ENCODE results near the gene ADRA2B.

GRCh38 chr2:96108151-96108540, 8.2 kb downstream of the ADRA2B start:
- TF ChIP-seq, protein P1, sequence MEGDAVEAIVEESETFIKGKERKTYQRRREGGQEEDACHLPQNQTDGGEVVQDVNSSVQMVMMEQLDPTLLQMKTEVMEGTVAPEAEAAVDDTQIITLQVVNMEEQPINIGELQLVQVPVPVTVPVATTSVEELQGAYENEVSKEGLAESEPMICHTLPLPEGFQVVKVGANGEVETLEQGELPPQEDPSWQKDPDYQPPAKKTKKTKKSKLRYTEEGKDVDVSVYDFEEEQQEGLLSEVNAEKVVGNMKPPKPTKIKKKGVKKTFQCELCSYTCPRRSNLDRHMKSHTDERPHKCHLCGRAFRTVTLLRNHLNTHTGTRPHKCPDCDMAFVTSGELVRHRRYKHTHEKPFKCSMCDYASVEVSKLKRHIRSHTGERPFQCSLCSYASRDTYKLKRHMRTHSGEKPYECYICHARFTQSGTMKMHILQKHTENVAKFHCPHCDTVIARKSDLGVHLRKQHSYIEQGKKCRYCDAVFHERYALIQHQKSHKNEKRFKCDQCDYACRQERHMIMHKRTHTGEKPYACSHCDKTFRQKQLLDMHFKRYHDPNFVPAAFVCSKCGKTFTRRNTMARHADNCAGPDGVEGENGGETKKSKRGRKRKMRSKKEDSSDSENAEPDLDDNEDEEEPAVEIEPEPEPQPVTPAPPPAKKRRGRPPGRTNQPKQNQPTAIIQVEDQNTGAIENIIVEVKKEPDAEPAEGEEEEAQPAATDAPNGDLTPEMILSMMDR (IDR thresholded peaks at IDR 0.05), result no peak
- TF ChIP-seq POLR2AphosphoS5 (IDR thresholded peaks at IDR 0.05), result no peak

Measured in stomach (tissue), 4 donors.